Esophagus mucosa (tissue), 1 donor: ENCODE results near the gene FMNL2. TPM values are rescaled to one million over a fixed set of nuclear protein-coding genes. Genes with fewer than 3 reads are reported as not detected.

Source experiments
- ATAC-seq: fragments of 200-7000 bp; cut with Tn5 transposase; one replicate; pipeline ENCODE4 v1.9.1; 2020
- total RNA-seq: library from RNA; stranded (reverse); gene quantifications from one replicate; pipeline ENCODE4 v1.2.4, GENCODE V29; 2023
- donor health status: DM: yes; HTN: yes; CAD: no.

FMNL2 gene
- total RNA-seq, 1 donor from 2014 or later: 12.4 TPM

GRCh38 chr2:152560166-152560565 lies 225.2 kb downstream of the FMNL2 start:
- no peak for ATAC-seq

- no peak for ATAC-seq
Observed at GRCh38 chr2:152560873-152561595, 226.1 kb downstream of the FMNL2 start.

GRCh38 chr2:152562198-152562884 lies 227.4 kb downstream of the FMNL2 start:
- ATAC-seq: no peak

- ATAC-seq: no peak
Observed at GRCh38 chr2:152563764-152564163, 228.8 kb downstream of the FMNL2 start.

- ATAC-seq: no peak
Observed at GRCh38 chr2:152564754-152565551, 230.0 kb downstream of the FMNL2 start.

GRCh38 chr2:152565884-152566727 lies 231.1 kb downstream of the FMNL2 start:
- no peak for ATAC-seq

- no peak for ATAC-seq
Observed at GRCh38 chr2:152566728-152567069, 231.7 kb downstream of the FMNL2 start.

- ATAC-seq: no peak
Observed at GRCh38 chr2:152568531-152568930, 233.6 kb downstream of the FMNL2 start.

- ATAC-seq: no peak
Observed at GRCh38 chr2:152569186-152569585, 234.2 kb downstream of the FMNL2 start.

- peak; percentile 97 for ATAC-seq
Observed at GRCh38 chr2:152571048-152571766, 236.2 kb downstream of the FMNL2 start.

- ATAC-seq: no peak
Observed at GRCh38 chr2:152572031-152572430, 237.1 kb downstream of the FMNL2 start.

- no peak for ATAC-seq
Observed at GRCh38 chr2:152573168-152573567, 238.2 kb downstream of the FMNL2 start.

- no peak for ATAC-seq
Observed at GRCh38 chr2:152577579-152577978, 242.6 kb downstream of the FMNL2 start.

- no peak for ATAC-seq
Observed at GRCh38 chr2:152578573-152578972, 243.6 kb downstream of the FMNL2 start.

- no peak for ATAC-seq
Observed at GRCh38 chr2:152580714-152581113, 245.7 kb downstream of the FMNL2 start.

- ATAC-seq: no peak
Observed at GRCh38 chr2:152581360-152581759, 246.4 kb downstream of the FMNL2 start.

GRCh38 chr2:152582081-152582480 lies 247.1 kb downstream of the FMNL2 start:
- ATAC-seq: no peak

- ATAC-seq: no peak
Observed at GRCh38 chr2:152583512-152584229, 248.7 kb downstream of the FMNL2 start.

- ATAC-seq: no peak
Observed at GRCh38 chr2:152584301-152584700, 249.3 kb downstream of the FMNL2 start.

GRCh38 chr2:152585830-152586484 lies 251.0 kb downstream of the FMNL2 start:
- no peak for ATAC-seq
